ENCODE data around the gene ECPAS. TPM values are rescaled to one million over a fixed set of nuclear protein-coding genes. Genes with fewer than 3 reads are reported as not detected.

ECPAS gene
- total RNA-seq, 1 experiment from 2014 or later = 71.1 TPM

- H4K20me1 ChIP-seq (ENCODE audit: insufficient read depth) = no peaks in the 10 kb centered on the region
- H3K9me3 ChIP-seq (ENCODE audit: control insufficient read depth in 1 of 2, insufficient read depth in 1 of 2, low read depth in 1 of 2, low read length in 2 of 2) = peaks cover 0 to 5% of the 10 kb centered on the region in 2 experiments; a peak in 1 of 4 replicates
- ATAC-seq (peak; percentile 99), DNase-seq (ENCODE audit: low read depth, low spot score) (peak; percentile 33)
- ChIA-PET RAD21 (ENCODE audit: low non-redundant PET in 1 of 2, low total read pairs in 2 of 2, uncharacterized antibody in 2 of 2, unreplicated experiment in 2 of 2) (no interaction called here), CTCF (no interaction called here), POLR2A (no interaction called here)
- no peaks in the 10 kb centered on the region for H3K27me3 ChIP-seq (ENCODE audit: insufficient read depth, low read length)
- no peak overlapping the region for H2AFZ ChIP-seq (ENCODE audit: low read depth, low read length, poor library complexity, severe bottlenecking)
- peaks cover 31% of the 10 kb centered on the region for H3K79me2 ChIP-seq (ENCODE audit: insufficient read depth, low read length)
- no peaks in the 10 kb centered on the region for H3K9me2 ChIP-seq (ENCODE audit: insufficient read depth)
- no peak overlapping the region for H3K4me3 ChIP-seq (replicated peaks in 1 of 2; ENCODE audit: low read depth in 1 of 2, low read length in 2 of 2)
- TF ChIP-seq POLR2AphosphoS5 (IDR thresholded peaks at IDR 0.05; ENCODE audit: low read depth, low read length) = no peak
- peak; percentile 75 for TF ChIP-seq RAD21 (IDR thresholded peaks at IDR 0.05; ENCODE audit: low read depth)
- 0 out of 2 replicates have a peak, but pooled peaks have one; percentile 11 for TF ChIP-seq CBX3 (IDR thresholded peaks at IDR 0.05; ENCODE audit: low read depth)
- TF ChIP-seq ZFX (IDR thresholded peaks at IDR 0.05) = no peak
- TF ChIP-seq EZH2 (IDR thresholded peaks at IDR 0.05) = no peak
- peak; percentile 38 to 87 (median 73); a peak in 5 of 6 replicates for TF ChIP-seq CTCF (IDR thresholded peaks at IDR 0.05 in 2 of 3, conservative IDR thresholded peaks at IDR 0.05 in 1 of 3; ENCODE audit: borderline replicate concordance in 1 of 3, insufficient read depth in 1 of 3, low read depth in 2 of 3, low read length in 2 of 3)
- TF ChIP-seq JUND (IDR thresholded peaks at IDR 0.05) = no peak
- TF ChIP-seq MAX (IDR thresholded peaks at IDR 0.05) = no peak
- TF ChIP-seq SP1 (IDR thresholded peaks at IDR 0.05; ENCODE audit: low read depth) = no peak
- TF ChIP-seq FOSL1 (IDR thresholded peaks at IDR 0.05; ENCODE audit: low read depth) = no peak
- H3K4me2 ChIP-seq (ENCODE audit: low read length) = no peak overlapping the region
- no peaks in the 10 kb centered on the region for H3K4me1 ChIP-seq (ENCODE audit: control insufficient read depth in 1 of 2, insufficient read depth in 2 of 2, low read length in 2 of 2)
- H3K36me3 ChIP-seq (ENCODE audit: control insufficient read depth in 1 of 2, insufficient read depth in 2 of 2, low read length in 2 of 2) = peaks cover 3 to 27% of the 10 kb centered on the region in 2 experiments; a peak in 3 of 4 replicates
- no TSS peak for BruUV-seq (replicated peaks)
- H3K9ac ChIP-seq (ENCODE audit: low read length) = no peak overlapping the region
- H3K27ac ChIP-seq (ENCODE audit: low read depth, low read length) = no peak overlapping the region
- intact Hi-C loops (cut with micrococcal nuclease) = loop anchor here (10.0 kb wide), 1 partner anchor 765 kb away; no protein-coding TSS in a partner anchor
Observed at GRCh38 chr9:111399772-111400563, 84.2 kb downstream of the ECPAS start.

All from HCT116 (cell line).